Esophagus squamous epithelium (tissue), 4 donors: ENCODE data around the gene CHST7.

Experiments used
- POLR2A ChIP-seq, 4 donors: fragments of 450-650 bp; IDR thresholded peaks; one replicate each; pipeline ENCODE4 v1.6.1; 2017; ENCODE audit warnings: antibody characterized with exemption in 4 of 4, mild to moderate bottlenecking in 4 of 4, moderate library complexity in 3 of 4
- TF ChIP-seq, protein P1 (sequence below), 6 experiments: fragments of 450-650 bp in 4 of 6; fragments of 200-600 bp in 2 of 6; sonication (generic) in 2 of 6; IDR thresholded peaks; one replicate each; pipeline ENCODE4 v1.5.1; 2016 to 2019; ENCODE audit warnings: antibody characterized with exemption in 6 of 6, mild to moderate bottlenecking in 4 of 6, moderate library complexity in 4 of 6

DNA sequence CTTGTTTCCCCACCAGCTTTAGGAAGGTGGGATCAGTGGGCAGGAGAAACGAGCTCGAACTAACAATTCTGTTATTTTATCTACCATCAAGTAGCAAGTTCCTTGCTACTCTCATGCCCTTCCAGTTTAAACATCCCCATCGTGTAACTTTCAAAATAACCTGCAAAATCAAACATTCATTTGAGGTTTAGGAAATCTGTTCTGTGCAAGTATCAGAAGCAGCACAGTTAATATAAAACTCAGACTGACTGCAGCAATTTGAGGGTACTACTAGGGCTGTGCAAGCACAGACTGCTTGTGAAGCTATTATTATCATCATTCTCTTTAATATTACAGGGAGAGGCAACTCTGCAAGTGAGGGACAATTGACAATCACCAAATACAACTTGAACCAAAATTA is 48.0 kb downstream of the CHST7 start:
- TF ChIP-seq, protein P1, sequence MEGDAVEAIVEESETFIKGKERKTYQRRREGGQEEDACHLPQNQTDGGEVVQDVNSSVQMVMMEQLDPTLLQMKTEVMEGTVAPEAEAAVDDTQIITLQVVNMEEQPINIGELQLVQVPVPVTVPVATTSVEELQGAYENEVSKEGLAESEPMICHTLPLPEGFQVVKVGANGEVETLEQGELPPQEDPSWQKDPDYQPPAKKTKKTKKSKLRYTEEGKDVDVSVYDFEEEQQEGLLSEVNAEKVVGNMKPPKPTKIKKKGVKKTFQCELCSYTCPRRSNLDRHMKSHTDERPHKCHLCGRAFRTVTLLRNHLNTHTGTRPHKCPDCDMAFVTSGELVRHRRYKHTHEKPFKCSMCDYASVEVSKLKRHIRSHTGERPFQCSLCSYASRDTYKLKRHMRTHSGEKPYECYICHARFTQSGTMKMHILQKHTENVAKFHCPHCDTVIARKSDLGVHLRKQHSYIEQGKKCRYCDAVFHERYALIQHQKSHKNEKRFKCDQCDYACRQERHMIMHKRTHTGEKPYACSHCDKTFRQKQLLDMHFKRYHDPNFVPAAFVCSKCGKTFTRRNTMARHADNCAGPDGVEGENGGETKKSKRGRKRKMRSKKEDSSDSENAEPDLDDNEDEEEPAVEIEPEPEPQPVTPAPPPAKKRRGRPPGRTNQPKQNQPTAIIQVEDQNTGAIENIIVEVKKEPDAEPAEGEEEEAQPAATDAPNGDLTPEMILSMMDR (IDR thresholded peaks at IDR 0.05): no peak
- no peak for TF ChIP-seq POLR2A (IDR thresholded peaks at IDR 0.05)
